Tibial nerve (tissue), 4 donors: Measurements from ENCODE around the gene RIN1. TPM values are rescaled to one million over a fixed set of nuclear protein-coding genes. Genes with fewer than 3 reads are reported as not detected.
A peak's percentile ranks its signal among the peaks of the same experiment; 100 is the strongest.

Experiments used
- DNase-seq, 2 donors: peaks; one replicate each; pipeline ENCODE4 v3.0.0-alpha.2; 2019; ENCODE audit warnings: low spot score in 2 of 2
- H3K27ac ChIP-seq, 4 donors: fragments of 200-600 bp; sonication (generic) in 3 of 4; one replicate each; pipeline ENCODE4 v1.5.1; 2017 to 2019; ENCODE audit warnings: mild to moderate bottlenecking in 1 of 4
- H3K27me3 ChIP-seq, 2 donors: fragments of 200-600 bp; sonication (generic) in 1 of 2; one replicate each; pipeline versions ENCODE4 v1.5.1 to v1.6.0; 2017 to 2019
- H3K36me3 ChIP-seq, 3 donors: fragments of 200-600 bp; sonication (generic); one replicate each; pipeline ENCODE4 v1.5.1; 2018 to 2019
- H3K4me1 ChIP-seq, 4 donors: fragments of 200-600 bp; sonication (generic) in 3 of 4; one replicate each; pipeline ENCODE4 v1.5.1; 2017 to 2019
- H3K4me3 ChIP-seq, 4 donors: fragments of 200-600 bp; sonication (generic) in 3 of 4; one replicate each; pipeline ENCODE4 v1.5.1; 2017 to 2019; ENCODE audit warnings: mild to moderate bottlenecking in 1 of 4, moderate library complexity in 1 of 4
- H3K9me3 ChIP-seq, 4 donors: fragments of 200-600 bp; sonication (generic) in 3 of 4; one replicate each; pipeline ENCODE4 v1.5.1; 2017 to 2019
- CTCF ChIP-seq, 5 experiments: fragments of 200-600 bp in 3 of 5; fragments of 450-650 bp in 2 of 5; sonication (generic) in 3 of 5; IDR thresholded peaks; one replicate each; pipeline ENCODE4 v1.5.1; 2016 to 2019; ENCODE audit warnings: antibody characterized with exemption in 5 of 5, mild to moderate bottlenecking in 3 of 5, moderate library complexity in 2 of 5
- EP300 ChIP-seq, 2 donors: sonication (generic); formaldehyde crosslinking; IDR thresholded peaks; one replicate each; pipeline ENCODE4 v1.6.1; 2017; ENCODE audit warnings: antibody characterized with exemption in 2 of 2, mild to moderate bottlenecking in 1 of 2
- POLR2A ChIP-seq, 2 donors: fragments of 450-650 bp; IDR thresholded peaks; one replicate each; pipeline ENCODE4 v1.6.1; 2017; ENCODE audit warnings: antibody characterized with exemption in 2 of 2, mild to moderate bottlenecking in 2 of 2, moderate library complexity in 2 of 2
- WGBS, 2 donors: methylation state at CpG; one replicate each; pipeline ENCODE4 v1.1.5; 2018; 5-methylcytosine and 5-hydroxymethylcytosine counted together
- total RNA-seq, 4 donors: library from RNA; depleted of rRNA; stranded (reverse); fragments of >200 nt; gene quantifications; one replicate each; pipeline ENCODE4 v1.1.0, GENCODE V29; 2016

The RIN1 gene
- total RNA-seq, 4 donors from 2014 or later: 2.4 to 14.1 (median 4.1) TPM

GRCh38 chr11:66335531-66336233 is 552 bp downstream of the RIN1 start:
- peak overlapping the region in 3 of 4 donors; percentile 69 to 78 (median 76) for H3K27ac ChIP-seq
- H3K36me3 ChIP-seq: peaks cover 0 to 71% (median 15%) of the 10 kb centered on the region in 3 donors
- no peak for DNase-seq
- WGBS, 2 donors: 10 to 12% methylated on average over 24 to 30 of the region's 35 CpGs
- H3K4me1 ChIP-seq: peaks cover 0 to 30% (median 24%) of the 10 kb centered on the region in 4 donors
- TF ChIP-seq CTCF (IDR thresholded peaks at IDR 0.05) (no peak), POLR2A (IDR thresholded peaks at IDR 0.05) (no peak), EP300 (IDR thresholded peaks at IDR 0.05) (no peak)
- H3K27me3 ChIP-seq: no peaks in the 10 kb centered on the region
- no peaks in the 10 kb centered on the region for H3K9me3 ChIP-seq
- peak overlapping the region; percentile 32 to 65 (median 56) for H3K4me3 ChIP-seq

GRCh38 chr11:66334605-66335442 is 1.4 kb downstream of the RIN1 start:
- H3K36me3 ChIP-seq: peaks cover 0 to 62% (median 7%) of the 10 kb centered on the region in 3 donors
- 67 to 83% methylated on average over 35 to 40 of the region's 42 CpGs for WGBS, 2 donors
- peak overlapping the region in 1 of 4 donors; percentile 78 for H3K27ac ChIP-seq
- H3K4me3 ChIP-seq: peak overlapping the region in 1 of 4 donors; percentile 64
- TF ChIP-seq EP300 (IDR thresholded peaks at IDR 0.05): no peak
- TF ChIP-seq CTCF (IDR thresholded peaks at IDR 0.05): no peak
- no peak for TF ChIP-seq POLR2A (IDR thresholded peaks at IDR 0.05)
- H3K4me1 ChIP-seq: peaks cover 0 to 30% (median 24%) of the 10 kb centered on the region in 4 donors
- no peaks in the 10 kb centered on the region for H3K9me3 ChIP-seq
- no peaks in the 10 kb centered on the region for H3K27me3 ChIP-seq
- DNase-seq: no peak

- peaks cover 0 to 54% (median 4%) of the 10 kb centered on the region in 3 donors for H3K36me3 ChIP-seq
Measured at GRCh38 chr11:66333896-66334604, 2.2 kb downstream of the RIN1 start.

GRCh38 chr11:66333220-66333877 is 2.9 kb downstream of the RIN1 start:
- Histone ChIP-seq H3K27ac (no peak overlapping the region), H3K4me3 (no peak overlapping the region), H3K9me3 (no peaks in the 10 kb centered on the region), H3K27me3 (no peaks in the 10 kb centered on the region), H3K4me1 (peaks cover 0 to 41% (median 30%) of the 10 kb centered on the region in 4 donors), H3K36me3 (peaks cover 0 to 47% (median 4%) of the 10 kb centered on the region in 3 donors)
- 85 to 86% methylated on average over 15 to 19 of the region's 19 CpGs for WGBS, 2 donors
- no peak for TF ChIP-seq CTCF (IDR thresholded peaks at IDR 0.05)
- TF ChIP-seq POLR2A (IDR thresholded peaks at IDR 0.05): no peak
- TF ChIP-seq EP300 (IDR thresholded peaks at IDR 0.05): no peak
- no peak for DNase-seq

More at GRCh38 chr11:66333896-66334604, 2.2 kb downstream of the RIN1 start:
- no peak for TF ChIP-seq POLR2A (IDR thresholded peaks at IDR 0.05)
- TF ChIP-seq CTCF (IDR thresholded peaks at IDR 0.05): no peak
- TF ChIP-seq EP300 (IDR thresholded peaks at IDR 0.05): no peak
- no peak overlapping the region for H3K4me3 ChIP-seq
- peaks cover 0 to 34% (median 24%) of the 10 kb centered on the region in 4 donors for H3K4me1 ChIP-seq
- WGBS, 2 donors: 83 to 84% methylated on average over 29 of the region's 29 CpGs
- DNase-seq: no peak
- H3K27ac ChIP-seq: no peak overlapping the region
- H3K27me3 ChIP-seq: no peaks in the 10 kb centered on the region
- no peaks in the 10 kb centered on the region for H3K9me3 ChIP-seq
